GM19238 (cell line): ENCODE results near the gene CTDP1.
"Not testable (repeated sequence)": the region's sequence is repeated elsewhere in the genome, so short reads cannot be mapped to it uniquely, and the experiment has no call there.

ENCODE experiments used
- DNase-seq: peaks from one replicate; pipeline ENCODE4 v3.0.0; 2011; ENCODE audit warnings: low spot score; ENCODE audit not compliant: insufficient read length

Gene CTDP1

GRCh38 chr18:79699653-79700052 lies 20.1 kb downstream of the CTDP1 start:
- no peak for DNase-seq

- DNase-seq = no peak
Measured at GRCh38 chr18:79702906-79703305, 23.3 kb downstream of the CTDP1 start.

- DNase-seq = no peak
Measured at GRCh38 chr18:79704631-79705030, 25.0 kb downstream of the CTDP1 start.

DNA sequence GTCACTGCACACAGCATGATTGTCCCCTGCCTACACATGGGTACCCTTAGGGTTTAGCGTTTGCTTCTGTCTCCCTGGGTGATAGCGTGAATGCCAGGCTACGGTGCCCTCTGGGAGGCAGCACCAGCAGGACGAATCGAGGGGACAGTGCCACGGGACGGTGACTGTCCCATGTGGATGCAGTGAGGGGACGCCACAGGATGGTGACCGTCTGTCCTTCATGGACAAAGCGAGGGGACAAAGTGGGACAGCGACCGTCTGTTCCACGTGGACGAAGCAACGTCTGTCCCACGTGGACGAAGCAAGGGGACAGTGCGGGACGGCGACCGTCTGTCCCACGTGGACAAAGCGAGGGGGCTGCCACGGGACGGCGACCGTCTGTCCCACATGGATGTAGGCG lies 25.7 kb downstream of the CTDP1 start:
- DNase-seq = no peak

- no peak for DNase-seq
Measured at GRCh38 chr18:79706006-79706405, 26.4 kb downstream of the CTDP1 start.

GRCh38 chr18:79706658-79707057 lies 27.1 kb downstream of the CTDP1 start:
- DNase-seq = no peak

GRCh38 chr18:79707239-79707638 lies 27.6 kb downstream of the CTDP1 start:
- DNase-seq = no peak

GRCh38 chr18:79707671-79708070 lies 28.1 kb downstream of the CTDP1 start:
- DNase-seq = no peak

- no peak for DNase-seq
Measured at GRCh38 chr18:79708412-79708811, 28.8 kb downstream of the CTDP1 start.

DNA sequence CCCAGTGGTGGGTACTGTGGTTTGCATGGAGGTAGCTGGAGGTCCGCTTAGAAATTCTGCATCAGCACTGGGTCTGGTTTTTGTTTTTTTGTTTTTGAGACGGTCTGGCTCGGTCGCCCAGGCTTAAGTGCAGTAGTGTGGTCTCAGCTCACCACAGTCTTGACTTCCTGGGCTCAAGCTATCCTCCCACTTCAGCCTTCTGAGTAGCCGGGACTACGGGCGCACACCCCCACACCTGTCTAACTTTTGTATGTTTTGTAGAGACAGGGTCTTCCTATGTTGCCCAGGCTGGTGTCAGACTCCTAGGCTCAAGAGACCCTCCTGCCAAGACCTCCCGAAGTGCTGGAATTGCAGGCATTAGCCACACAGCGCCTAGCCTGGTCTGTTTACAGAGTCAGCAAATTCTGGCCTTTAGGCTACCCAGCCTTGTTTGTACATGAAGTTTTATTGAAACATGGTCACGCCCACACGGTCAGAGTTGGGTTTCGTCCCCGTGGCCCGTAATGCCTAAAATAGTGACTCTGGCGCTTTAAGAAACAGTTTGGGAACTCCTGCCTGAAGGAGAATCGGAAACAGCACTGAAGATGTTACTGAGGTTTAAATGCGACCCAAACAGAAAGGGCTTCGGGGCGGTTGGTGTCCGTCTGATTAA lies 32.7 kb downstream of the CTDP1 start:
- DNase-seq = no peak

- DNase-seq = no peak
Measured at GRCh38 chr18:79713341-79713740, 33.7 kb downstream of the CTDP1 start.

DNA sequence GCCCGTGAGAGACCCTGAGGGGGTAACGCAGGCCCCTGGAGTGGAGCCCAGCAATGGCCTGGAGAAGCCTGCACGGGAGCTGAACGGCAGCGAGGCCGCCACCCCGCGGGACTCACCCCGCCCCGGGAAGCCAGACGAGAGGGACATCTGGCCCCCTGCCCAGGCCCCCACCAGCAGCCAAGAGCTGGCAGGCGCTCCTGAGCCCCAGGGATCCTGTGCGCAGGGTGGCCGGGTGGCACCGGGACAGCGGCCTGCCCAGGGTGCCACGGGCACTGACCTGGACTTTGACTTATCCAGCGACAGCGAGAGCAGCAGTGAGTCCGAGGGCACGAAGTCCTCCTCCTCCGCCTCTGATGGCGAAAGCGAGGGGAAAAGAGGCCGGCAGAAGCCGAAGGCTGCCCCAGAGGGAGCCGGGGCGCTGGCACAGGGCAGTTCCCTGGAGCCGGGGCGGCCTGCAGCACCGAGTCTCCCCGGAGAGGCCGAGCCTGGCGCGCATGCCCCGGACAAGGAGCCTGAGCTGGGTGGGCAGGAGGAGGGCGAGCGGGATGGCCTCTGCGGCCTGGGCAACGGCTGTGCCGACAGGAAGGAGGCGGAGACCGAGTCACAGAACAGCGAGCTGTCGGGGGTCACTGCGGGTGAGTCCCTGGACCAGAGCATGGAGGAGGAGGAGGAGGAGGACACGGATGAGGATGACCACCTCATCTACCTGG lies 35.1 kb downstream of the CTDP1 start:
- DNase-seq = no peak

- no peak for DNase-seq
Measured at GRCh38 chr18:79715280-79715679, 35.7 kb downstream of the CTDP1 start.

GRCh38 chr18:79717059-79717458 lies 37.5 kb downstream of the CTDP1 start:
- no peak for DNase-seq

DNA sequence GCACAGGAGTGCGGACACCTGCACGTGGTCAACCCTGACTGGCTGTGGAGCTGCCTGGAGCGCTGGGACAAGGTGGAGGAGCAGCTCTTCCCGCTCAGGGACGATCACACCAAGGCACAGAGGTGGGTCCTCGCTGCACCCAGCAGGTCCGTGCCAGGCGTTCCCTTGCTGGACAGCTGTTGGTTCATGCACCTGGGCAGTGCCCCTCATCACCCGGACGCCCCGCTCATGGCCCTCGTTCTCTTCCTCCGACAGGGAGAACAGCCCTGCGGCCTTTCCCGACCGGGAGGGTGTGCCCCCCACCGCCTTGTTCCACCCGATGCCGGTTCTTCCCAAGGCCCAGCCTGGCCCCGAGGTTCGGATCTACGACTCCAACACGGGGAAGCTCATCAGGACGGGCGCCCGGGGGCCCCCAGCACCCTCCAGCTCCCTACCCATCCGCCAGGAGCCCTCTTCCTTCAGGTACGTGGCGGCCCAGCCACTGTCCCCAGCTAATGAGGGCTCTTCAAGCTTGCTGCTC lies 38.0 kb downstream of the CTDP1 start:
- DNase-seq = no peak

DNA sequence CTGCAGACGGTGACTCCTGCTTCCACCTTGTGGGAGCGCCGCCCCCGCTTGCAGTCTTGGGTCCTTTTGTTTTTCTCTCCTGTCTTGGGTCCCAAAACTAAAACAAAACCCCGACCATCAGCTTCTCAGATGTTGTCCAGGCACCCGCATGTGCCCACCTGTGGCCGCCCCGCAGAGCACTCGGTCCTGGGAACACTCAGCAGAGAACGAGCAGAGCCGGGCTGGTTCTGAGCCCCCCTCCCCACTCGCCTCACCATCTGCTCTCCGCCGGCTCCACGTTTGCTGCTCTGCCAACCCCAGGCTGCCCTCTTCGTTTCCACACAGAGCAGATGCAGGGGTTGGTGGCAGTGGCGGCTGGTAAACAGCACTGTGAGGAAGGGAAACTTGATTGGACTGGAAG lies 38.5 kb downstream of the CTDP1 start:
- DNase-seq = no peak

- no peak for DNase-seq
Measured at GRCh38 chr18:79718878-79719477, 39.4 kb downstream of the CTDP1 start.

- DNase-seq = not testable (repeated sequence)
Measured at GRCh38 chr18:79719478-79720358, 40.1 kb downstream of the CTDP1 start.

- no peak for DNase-seq
Measured at GRCh38 chr18:79720359-79720733, 40.7 kb downstream of the CTDP1 start.

DNA sequence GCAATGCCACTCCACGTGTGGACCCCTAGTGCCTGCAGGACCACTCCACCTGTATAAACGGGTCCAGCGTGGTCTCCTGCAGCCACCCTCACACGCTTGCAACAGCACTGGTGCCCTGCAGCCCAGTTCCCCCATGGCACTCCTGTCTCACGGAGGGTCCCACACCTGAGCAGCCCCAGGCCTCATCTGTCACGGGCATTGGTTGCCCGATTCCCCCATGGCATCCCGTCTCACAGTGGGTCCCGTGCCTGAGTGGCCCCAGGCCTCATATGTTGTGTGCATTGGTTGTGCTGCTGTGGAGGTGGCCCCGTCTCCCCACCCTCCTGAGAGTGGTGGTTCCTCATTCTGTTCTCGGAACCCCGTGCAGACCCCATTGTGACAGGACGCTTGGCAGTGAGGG lies 43.4 kb downstream of the CTDP1 start:
- DNase-seq = no peak

- DNase-seq = no peak
Measured at GRCh38 chr18:79723628-79724027, 44.0 kb downstream of the CTDP1 start.
